NCI-H1417 treated with DMSO at 0.1 percent for 48 hours (cell line): ENCODE measurements around the gene FKBP8.

Experiments used
- DNase-seq: peaks from one replicate; lab custom pipeline; 2025; lab: John Stamatoyannopoulos, UW

The FKBP8 gene

DNA sequence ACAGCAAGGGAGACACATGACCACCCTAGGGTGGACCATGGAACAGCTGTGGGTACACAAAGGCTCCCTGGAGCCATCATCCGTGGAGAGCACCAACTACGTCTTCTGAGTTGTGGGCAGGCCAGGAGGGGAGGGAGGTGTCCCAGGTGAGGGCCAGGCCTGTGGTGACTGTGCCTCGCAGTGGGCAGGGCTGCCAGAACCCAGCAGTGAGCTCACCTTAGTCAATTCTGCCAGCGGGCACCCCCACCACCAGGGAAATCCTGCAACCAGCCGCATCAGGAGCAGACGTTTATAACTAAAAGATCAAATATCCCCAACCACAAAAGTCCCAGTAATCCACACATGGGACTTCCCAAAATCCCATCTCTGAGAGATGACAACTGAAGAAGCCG is 41.1 kb downstream of the FKBP8 start:
- DNase-seq = no peak

GRCh38 chr19:18501832-18502231 is 41.5 kb downstream of the FKBP8 start:
- no peak for DNase-seq

DNA sequence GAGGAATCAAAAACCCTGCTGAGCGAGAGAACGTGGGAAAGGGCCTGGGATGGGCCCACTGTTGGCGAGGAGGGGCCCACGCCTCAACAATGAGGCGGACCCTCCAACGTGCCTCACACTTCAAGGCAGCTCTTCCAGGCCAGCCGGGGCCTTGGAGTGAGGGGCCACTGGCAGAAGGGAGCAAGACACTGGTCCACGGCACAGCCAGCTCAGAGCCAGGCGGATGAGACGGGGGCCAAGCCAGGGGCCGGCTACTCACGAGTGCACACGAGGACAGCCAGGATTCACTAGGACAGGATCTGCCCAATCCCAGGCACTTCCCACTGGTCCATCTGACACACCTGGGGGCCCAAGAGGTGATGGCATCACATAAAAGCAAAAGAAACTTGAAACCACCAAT is 42.0 kb downstream of the FKBP8 start:
- no peak for DNase-seq

DNA sequence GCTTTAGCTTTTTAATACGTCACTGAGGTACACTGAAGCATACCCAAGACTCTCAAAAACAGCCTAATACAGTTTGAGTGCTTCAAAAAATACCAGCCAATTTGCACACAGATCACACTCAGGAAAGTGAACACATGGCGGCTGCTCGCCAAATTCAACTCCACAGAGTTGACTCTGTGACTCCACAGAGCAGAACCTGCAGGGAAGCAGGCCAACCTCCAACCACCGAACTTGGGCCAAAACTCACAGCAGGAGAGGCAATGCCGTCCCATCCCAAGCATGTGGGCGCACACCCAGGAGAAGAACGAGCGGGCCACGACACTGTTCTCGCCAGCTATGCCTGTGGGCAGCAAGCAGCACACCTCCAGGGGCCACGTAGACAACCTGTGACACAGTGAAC is 42.6 kb downstream of the FKBP8 start:
- DNase-seq = no peak

- DNase-seq = no peak
These were observed 43.0 kb downstream of the FKBP8 start for GRCh38 chr19:18500376-18500775.

- DNase-seq = no peak
These were observed 44.2 kb downstream of the FKBP8 start for GRCh38 chr19:18499055-18499775.

- DNase-seq = no peak
These were observed 46.5 kb downstream of the FKBP8 start for GRCh38 chr19:18496980-18497256.

DNA sequence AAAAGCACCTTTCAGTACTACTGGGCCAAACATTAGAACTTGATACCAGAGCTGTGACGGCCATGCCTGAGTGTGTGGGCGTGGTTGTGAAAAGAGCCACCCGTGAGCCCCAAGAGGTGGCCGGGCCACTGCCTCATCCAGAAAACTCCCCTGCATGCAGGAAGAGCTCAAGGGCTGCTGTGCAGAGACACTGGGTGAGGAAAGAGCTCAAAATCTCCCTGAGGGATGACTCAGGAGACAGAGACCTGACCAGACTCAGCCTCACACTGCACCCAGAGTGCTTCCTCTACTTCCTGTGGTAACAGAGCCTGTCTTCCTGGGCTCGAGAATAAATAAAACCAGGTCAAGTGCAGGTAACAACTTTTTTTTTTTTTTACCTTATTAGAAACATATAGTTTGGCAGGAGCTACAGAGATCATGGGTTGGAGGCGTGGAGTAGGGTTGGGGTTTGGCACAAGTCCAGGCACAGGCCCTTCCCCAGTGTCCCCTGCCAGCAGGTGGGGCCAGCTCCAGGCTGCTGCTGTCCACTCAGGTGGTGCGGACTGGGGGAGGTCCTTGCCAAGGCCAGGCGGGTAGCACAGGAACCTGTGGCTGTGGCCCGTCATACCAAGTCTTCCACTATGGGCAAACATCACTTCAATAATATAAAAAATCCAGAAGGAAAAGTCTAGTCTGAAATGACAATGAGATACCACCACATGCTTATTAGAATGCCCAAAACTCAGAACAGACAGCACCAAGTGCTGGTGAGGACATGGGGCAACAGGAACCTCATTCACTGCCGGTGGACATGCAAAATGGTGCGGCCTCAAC is 47.0 kb downstream of the FKBP8 start:
- no peak for DNase-seq

- DNase-seq = no peak
These were observed 48.0 kb downstream of the FKBP8 start for GRCh38 chr19:18495204-18495911.

DNA sequence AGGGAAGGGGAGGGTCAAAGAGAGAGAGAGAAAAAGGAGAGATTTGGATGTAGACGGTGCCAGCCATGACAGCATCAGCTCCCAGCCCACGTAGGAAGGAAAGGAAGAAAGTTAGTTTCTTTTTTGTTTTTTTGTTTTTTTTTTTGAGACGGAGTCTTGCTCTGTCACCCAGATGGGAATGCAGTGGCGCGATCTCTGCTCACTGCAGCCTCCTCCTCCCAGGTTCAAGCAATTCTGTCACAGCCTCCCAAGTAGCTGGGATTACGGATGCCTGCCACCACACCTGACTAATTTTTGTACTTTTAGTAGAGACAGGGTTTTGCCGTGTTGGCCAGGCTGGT is 49.1 kb downstream of the FKBP8 start:
- DNase-seq = no peak

- DNase-seq = no peak
These were observed 49.7 kb downstream of the FKBP8 start for GRCh38 chr19:18493440-18494266.

- DNase-seq = no peak
These were observed 51.1 kb downstream of the FKBP8 start for GRCh38 chr19:18491995-18492953.

GRCh38 chr19:18490728-18491127 is 52.6 kb downstream of the FKBP8 start:
- DNase-seq = no peak

GRCh38 chr19:18489627-18490184 is 53.7 kb downstream of the FKBP8 start:
- no peak for DNase-seq

GRCh38 chr19:18488838-18489626 is 54.3 kb downstream of the FKBP8 start:
- no peak for DNase-seq

GRCh38 chr19:18488403-18488723 is 55.0 kb downstream of the FKBP8 start:
- DNase-seq = no peak

DNA sequence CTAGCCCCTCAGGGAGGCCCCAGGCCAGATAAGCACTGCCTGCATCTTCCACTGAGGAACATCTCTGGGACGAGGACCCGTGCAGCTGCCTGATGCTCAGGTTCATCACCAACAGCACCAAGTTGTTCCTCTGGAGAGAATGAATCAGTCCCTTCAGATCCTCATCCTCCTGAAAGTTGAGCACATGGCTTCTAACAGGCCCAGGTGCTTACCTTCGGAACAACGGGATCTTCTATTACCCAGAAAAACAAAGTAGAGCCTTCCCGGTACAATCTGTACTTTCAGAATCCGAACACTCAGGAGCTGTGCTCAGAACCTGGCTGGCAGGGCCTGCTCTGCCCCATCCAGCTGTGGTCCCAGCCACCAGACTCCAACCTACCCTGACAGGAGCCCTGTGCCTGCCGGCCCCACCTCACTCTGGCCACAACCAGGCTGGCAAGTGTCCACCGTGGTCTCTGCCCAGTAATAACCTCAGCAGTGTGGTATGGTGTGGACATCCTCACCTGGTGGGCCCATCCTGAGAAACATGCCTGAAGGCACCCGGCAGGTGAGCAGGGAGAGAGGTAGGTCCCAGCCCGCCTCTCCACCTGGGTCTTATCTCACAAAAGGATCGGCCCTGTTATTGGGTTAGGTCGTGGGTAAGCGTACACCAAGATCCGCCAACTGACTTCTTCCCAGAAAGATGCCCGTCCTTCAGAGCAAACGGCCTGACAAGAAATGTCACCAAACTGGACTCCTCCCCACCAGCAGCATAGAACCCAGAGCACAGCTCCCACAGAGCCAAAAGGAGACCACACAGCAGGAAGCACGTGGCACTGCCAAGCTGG is 55.6 kb downstream of the FKBP8 start:
- DNase-seq = no peak

DNA sequence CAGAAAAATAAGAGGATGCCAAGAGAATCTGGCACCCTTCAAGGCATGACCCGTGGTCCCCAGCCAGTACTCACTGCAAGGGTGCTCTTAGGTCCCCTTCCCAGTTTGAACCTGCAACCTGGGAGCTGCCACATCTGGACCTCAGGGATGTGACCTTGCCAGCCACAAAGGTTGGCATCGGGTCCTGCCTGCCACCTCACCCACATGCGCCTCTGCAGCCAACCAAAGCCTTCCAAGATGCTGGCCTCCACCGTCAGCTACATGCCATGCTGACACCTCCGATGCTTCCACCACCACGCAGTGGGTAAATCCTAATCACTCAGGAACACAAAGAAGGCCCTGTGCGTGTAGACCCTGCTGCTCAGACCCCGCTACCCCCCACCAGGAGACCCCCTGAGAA is 56.6 kb downstream of the FKBP8 start:
- no peak for DNase-seq

DNA sequence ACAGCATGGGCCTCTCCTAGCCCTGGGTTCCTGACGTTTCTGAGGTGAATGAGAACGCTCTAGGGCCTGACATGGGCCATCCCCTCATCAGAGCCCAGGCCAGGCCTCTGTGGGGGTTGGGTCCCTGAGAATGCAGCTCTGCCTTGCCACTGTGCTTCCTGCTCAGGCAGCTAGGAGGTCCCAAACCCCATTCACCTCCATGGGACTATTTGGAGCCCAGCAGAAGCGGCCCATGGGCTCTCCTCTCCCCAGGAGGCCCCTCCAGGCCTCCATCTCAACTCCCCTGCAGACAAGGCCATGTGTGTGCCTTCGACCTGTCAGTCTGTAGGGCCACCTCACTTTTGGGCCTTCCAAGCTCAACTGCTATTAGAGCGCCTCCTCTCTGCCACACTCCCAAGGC is 58.4 kb downstream of the FKBP8 start:
- DNase-seq = no peak
